Anterior cingulate cortex (tissue), 58 donors: ENCODE measurements around the gene POGLUT2.

Experiments
- DNase-seq, 58 donors: peaks; one replicate each; lab custom pipeline; 2025; lab: John Stamatoyannopoulos, UW

Gene POGLUT2

DNA sequence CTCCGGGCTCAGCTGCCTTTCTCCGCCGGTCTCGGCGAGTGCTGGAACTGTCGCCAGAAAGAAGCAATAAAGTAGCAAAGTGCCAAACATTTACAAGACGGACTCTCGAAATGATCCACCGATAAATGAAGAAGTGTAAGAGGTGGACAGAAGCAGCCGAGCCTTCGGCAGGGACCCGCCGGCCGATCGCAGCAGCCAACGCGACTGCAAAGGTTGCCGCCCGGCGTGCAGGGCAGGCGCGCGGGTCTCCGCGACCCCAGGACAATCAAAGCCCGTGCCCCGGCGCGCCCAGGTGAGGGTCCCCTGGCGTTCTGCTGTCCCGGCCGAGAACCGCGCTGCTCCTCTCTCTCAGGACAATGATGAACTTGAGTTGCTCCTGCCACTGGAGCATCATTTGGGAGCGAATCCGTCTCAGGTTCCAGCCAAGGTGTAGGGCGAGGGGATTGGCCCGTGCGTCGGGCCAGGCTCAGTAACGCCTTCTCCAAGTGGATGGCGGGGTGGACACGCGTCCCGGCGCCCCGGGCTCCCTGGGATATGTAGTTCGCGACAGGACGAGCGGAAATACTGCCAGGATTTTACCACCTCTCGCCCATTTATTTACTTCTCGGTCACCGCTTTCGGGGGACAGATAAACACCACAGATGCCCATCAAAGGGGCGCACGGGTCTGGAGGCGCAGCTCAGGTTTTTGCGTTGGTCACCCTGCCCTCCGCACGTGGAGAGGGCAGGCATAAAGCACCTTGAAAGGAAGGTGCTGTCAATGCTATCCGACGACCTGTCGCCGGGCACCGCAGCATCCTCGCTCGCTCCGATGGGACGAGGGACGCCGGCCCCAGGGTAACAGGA lies at the start of gene POGLUT2, which contains the start of gene BIVM:
TSS of gene POGLUT2 (minus strand) at position 396 of the 845 bp plus-strand sequence. CDS start at position 90, 306 bp downstream.
TSS of gene BIVM (plus strand) at position 539 of the 845 bp plus-strand sequence. CDS start 8,149 bp downstream, outside the sequence.
- DNase-seq = peak; percentile 41 to 94 (median 85)

DNA sequence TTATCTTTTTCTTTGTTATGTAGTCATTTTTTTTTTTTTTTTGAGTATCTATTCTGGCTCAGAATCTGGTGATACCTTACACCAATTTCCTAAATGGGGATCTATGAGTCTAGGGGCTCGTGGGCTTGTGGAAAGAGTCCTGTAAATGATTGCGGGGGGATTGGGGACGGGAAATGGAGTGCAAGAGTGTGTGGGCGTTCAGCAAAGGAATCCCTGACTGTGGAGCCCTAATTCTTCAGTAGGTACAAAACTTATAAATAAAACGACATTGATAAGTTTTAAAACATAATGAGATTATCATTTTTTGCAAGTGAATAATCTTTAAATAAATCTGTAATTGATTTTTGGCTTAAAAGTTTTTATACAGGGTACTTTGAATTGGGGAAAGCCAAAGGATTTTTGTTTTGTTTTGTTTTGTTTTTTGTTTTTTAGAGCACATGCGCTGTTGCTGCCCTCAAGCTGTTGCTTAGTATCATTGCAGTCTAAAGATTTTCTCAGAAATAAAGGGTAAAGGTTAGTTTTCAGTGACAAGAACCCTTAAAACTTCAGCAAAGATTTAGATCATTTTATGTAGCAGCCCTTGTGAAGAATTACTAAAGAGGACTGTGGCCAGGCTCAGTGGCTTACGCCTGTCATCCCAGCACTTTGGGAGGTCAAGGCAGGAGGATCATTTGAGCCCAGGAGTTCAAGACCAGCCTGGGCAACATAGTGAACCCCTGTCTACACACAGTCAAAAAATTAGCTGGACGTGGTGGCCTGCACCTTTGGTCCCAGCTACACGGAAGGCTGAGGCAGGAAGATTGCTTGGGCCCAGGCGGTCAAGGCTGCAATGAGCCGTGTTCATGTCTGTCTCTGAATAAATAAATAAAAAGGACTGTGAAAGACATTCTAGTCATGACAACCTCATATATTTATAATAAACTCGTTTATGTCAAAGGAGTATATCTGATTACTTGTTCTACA lies 48.8 kb upstream of the POGLUT2 start:
- peak in 1 of 58 donors; percentile 8 for DNase-seq

GRCh38 chr13:102846261-102847015 lies 47.7 kb upstream of the POGLUT2 start:
- peak in 26 of 58 donors; percentile 2 to 75 (median 43) for DNase-seq

- DNase-seq = peak; percentile 69 to 95 (median 91)
Observed at GRCh38 chr13:102845630-102846260, 47.0 kb upstream of the POGLUT2 start, which contains the start of gene ERCC5. ERCC5 (plus strand) TSS chr13:102846032; CDS start chr13:102846267, 235 bp downstream.

DNA sequence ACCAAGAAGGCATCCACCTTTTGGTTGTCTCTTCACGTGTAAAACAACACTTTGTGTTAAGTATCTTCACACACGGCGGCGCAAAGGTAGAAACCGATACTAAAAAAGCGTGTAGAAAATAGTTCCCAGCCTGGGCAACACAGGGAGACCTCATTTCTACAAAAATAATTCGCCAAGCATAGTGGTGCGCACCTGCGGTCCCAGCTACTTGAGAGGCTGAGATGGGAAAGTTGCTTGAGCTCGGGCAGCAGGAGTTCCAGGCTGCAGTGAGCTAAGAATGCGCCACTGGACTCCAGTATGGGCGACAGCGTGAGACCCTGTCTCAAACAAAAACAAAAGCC lies 46.5 kb upstream of the POGLUT2 start:
- no peak for DNase-seq

GRCh38 chr13:102839462-102839861 lies 40.7 kb upstream of the POGLUT2 start:
- DNase-seq = no peak

DNA sequence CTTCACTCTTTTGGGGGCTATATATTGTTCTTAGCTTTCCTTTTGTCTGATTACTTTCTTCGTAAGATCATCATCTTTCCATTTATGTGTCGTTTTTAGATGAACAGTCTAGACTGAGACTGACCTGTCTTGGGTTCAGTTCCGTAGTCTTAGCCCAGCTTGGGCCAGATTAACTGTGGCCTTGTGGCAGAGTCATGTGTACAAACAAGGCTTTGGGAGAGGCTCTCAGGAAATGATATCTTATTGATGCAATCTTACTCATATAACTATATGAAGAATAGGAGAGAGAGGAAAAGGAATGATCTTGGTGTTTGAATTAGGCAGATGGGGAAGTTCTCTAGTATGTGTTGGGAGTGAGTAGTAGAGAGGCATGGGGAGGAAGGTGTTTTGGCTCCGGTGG lies 40.2 kb upstream of the POGLUT2 start:
- no peak for DNase-seq

DNA sequence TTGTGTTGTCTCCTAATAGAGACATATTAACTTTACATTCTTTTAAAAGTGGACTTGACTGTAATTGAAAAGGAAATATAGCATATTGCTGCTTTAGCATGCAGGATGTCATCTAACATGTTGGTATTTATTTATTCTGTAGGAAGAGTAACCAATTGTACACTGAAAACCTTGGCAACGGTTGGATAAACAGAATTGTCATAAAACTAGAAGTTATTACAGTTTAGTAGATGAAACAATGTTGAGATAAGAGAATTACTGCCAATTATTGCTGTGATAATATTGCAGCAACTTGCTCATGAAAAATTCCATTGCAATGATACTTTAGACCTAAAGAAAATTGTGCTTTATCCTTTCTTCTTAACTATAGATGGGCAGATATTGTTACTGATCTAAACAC lies 39.5 kb upstream of the POGLUT2 start:
- no peak for DNase-seq

GRCh38 chr13:102836471-102836870 lies 37.7 kb upstream of the POGLUT2 start:
- DNase-seq = no peak

DNA sequence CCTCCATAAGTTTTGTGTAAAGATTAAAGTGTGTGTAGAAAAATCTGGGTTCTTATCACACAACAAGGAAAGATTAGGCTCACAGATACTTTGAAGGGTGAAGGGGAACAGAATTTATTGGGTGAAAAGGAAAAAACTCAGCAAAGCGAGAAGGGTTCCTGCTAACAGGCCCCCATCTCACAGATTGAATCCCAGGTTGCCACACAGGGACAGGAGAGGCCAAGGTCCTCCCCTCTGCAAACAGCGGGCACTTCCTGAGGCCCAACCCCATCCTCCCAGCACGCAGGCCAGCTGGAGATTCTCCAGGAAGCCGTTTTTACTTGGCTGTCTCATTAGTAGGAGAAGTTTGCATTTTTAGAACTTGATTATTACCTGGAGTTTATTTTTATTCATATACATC lies 31.9 kb upstream of the POGLUT2 start:
- DNase-seq = no peak

DNA sequence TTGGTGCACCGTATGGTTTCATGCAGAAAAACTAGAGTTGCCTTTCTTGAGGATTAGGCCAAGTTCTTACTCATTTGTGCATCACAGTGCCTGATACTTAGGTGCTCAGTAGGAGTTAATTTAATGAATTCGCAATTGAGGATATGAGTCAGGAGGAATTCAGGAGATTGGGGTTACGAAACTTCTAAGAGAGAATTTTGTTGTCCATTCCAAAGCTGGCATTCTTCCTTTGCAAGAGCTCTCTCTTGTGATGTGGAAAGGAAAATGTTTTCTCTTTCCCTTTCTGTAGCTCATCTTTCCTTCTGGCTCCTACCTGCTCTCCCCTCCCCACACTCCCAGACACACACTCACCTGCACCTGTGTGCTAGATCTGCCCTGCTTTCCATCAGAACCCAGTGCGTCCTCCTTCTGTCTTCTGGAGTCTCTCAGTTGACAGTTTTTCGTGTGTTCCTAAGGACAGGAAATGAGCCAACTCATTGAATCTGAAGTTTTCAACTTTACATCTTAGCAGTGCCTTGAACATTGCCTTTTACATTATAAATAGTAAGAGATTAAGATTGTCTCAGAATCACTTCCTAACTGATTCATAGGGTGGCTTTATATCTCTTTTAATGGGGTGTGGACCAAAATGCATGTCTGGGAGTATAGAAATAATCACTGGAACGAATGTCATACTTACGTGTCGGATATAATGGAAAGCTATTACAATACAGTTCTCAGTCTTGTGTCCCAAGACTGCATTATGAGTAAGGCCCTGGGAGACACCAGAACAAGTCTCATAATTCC lies 27.3 kb upstream of the POGLUT2 start:
- DNase-seq = no peak

GRCh38 chr13:102825400-102825799 lies 26.6 kb upstream of the POGLUT2 start:
- no peak for DNase-seq

DNA sequence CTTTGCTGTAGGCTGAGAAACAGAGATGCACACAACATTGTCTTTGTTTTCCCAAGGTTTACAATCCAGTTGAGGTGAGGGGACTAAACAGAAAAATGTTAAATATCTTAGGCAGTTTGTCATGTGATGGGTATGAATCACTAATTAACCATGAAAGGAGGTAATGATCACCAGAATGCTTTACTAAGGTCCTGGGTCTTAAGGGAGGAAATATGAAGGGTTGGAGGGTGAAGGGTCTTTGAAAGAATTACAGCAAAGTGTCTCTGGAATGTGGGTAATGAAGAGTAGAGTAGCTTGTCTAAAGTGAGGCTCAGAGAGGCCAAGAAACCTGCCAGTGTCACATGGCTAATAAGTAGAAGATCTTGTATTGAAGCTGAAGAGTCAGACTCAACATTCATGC lies 19.1 kb upstream of the POGLUT2 start:
- DNase-seq = no peak

GRCh38 chr13:102817241-102817640 lies 18.5 kb upstream of the POGLUT2 start:
- no peak for DNase-seq

- no peak for DNase-seq
Observed at GRCh38 chr13:102816708-102817107, 17.9 kb upstream of the POGLUT2 start.

GRCh38 chr13:102815788-102816187 lies 17.0 kb upstream of the POGLUT2 start:
- DNase-seq = no peak

GRCh38 chr13:102814793-102815192 lies 16.0 kb upstream of the POGLUT2 start:
- no peak for DNase-seq

DNA sequence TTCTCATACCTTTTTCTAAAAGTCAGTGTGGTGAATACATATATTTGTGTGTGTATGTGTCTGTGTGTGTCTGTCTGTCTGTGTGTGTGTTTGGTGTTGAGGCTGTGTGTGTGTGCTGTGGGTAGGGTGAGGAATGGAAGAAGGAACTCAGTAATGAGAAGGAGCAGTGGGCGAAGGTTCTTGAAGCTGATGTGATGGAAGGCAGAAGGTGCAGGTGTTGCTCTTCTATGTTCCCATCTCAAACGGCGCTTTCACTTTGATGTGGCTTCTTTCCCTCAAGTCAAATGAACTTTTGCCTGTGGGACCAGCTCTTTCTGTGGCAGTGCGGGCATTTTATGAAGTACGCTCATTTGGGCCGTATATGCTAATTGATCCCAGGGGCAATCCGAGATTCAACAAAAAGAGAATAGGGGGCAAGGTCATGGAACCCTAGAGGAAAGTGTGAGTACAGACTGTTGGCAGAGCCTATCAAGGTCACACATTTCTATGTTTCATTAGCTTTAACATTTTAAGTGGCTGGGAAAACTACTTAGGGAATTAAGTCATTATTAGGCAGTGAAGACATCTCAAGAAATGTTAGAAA lies 15.3 kb upstream of the POGLUT2 start:
- DNase-seq = no peak
